Fibroblast of gingiva (primary cell): Measurements from ENCODE around the gene LRRC9.
"Not testable (repeated sequence)": the region's sequence is repeated elsewhere in the genome, so short reads cannot be mapped to it uniquely, and the experiment has no call there.

Source experiments
- DNase-seq: peaks from one replicate; pipeline ENCODE4 v3.0.0-alpha.2; 2011; ENCODE audit warnings: low read depth

Gene LRRC9

DNA sequence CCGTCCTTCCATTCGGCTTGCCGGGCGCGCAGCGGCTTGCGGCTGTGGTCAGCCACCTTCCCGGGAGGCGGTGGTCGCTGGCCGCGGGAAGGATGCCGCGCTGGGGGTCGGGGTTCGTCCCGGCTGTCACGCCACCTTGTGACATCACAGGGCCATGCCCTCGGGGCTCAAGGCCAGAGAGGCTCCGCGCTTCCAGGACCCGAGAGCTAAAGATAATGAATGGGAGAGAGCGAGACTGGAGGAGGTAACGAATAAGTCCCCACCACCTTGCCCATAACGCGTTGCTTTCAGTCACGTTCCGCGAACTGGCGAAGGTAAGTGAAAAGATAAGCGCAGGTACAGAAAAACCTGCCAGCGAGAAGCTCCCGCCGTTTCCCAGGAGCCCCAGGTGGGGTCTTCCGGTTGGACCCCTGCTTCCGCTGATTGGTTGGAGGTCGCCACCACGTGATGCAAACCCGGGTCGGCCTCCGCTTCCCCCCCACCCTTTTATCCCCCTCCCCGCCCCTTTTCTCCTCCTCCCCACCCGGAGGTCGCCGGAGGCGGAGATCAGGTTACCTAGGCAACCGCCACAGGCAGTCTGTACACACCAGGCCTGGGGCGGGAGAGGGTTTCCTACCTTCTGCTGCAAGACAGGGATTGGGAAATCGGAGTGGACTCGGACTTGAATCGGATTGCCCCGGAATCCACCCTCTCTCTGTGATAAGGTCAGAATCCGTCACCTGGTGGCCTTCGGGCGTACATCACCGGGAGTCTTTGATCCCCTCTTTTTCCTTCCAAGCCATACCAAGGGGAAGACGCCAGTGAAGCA is at the start of gene LRRC9:
LRRC9 (plus strand) TSS at position 575 of the 808 bp plus-strand sequence.
- no peak for DNase-seq

DNA sequence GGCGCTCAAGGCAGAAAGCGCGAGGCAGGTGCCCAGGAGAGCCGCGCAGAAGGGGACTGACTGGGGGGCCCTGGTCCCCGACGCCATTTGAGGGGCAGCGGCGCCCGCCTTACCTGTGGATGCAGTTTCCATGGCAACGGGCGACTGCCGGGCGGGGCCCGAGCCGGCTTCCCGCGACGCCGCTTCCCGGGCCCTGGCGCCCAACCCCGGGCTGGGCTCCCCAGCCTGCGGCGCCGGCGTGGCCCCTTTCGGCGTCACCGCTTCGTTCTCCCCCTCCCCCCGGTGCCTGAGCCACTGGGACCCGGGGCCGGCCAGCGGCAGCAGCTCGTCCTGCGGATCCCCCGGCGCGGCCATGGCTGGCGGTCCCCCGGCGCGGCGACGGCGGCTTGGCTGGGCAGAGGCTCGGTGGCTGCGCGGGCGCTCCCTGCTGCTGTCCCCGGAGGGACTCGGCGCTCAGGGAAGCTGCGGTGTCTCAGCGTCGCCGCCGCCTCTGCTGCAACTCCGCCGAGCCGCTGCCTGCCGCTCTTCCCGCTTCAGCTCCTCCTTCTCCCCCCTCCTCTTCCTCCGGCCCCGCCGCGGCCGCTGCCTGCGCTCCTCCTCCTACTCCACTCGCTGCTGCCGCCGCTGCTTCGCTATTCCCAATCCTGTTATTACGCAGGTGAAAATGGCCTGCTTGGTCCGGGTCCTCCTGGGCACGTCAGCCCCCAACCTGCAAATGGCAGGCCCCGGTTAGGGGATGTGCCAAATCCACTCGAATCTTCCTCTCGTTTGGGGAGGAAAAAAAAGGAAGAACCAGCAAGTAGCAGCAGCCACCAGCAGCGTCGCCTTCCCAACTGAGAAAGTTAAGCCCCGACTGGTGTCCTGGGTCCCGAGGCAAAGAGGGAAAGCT is 49.4 kb upstream of the LRRC9 start, which contains the start of gene RTN1:
RTN1 (minus strand) TSS at position 500 of the 889 bp plus-strand sequence; CDS start at position 354, 146 bp downstream.
- DNase-seq = peak; percentile 25

DNA sequence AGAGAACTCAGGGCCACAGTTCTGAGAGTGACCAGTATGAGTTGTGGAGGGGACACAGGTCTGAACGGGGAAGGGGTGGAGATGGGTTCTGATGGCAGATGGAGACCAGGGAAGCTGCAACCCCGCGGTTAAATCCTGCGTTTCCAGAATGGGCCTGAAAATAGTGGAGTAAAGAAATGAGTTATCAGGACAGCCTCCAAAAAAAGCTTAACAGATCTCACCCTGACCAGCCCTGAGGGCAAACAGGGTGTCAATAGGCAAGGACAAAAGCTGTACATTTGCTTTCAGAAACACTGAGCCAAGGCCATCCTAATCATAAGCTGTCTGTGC is 48.8 kb upstream of the LRRC9 start:
- no peak for DNase-seq

DNA sequence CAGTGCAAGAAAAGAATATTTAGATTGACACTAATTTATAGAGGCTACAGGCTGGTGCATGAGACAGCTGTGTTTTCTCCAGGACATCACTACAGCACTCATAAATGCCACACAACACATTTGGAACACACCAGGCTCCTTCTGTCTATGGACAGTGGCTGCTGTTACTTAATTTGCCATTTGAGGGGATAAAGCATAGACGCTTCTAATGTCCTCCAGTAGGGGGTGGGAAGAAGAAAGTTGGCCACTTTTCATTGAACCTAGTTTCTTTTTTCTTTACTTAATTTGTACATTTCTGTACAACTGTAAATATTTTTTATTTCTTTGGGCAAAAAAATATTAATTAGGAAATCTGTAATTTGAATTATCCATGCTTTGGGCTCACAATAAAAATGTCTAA is 37.0 kb upstream of the LRRC9 start:
- DNase-seq = no peak

DNA sequence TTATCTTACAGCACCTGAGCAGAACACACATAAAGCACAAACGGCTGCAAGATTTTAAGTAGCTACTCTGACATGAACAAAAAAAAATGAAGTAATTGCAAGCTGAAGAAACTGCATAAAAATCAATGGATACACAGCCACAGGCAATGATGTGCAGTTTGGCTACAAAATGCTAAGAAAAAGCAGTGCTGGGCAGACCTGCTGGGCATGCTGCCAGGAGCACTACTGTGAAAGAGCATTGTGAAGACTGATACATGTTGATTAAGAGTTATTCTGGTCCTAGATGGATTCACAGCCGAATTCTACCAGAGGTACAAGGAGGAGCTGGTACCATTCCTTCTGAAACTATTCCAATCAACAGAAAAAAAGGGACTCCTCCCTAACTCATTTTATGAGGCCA is 29.3 kb upstream of the LRRC9 start:
- DNase-seq = no peak

DNA sequence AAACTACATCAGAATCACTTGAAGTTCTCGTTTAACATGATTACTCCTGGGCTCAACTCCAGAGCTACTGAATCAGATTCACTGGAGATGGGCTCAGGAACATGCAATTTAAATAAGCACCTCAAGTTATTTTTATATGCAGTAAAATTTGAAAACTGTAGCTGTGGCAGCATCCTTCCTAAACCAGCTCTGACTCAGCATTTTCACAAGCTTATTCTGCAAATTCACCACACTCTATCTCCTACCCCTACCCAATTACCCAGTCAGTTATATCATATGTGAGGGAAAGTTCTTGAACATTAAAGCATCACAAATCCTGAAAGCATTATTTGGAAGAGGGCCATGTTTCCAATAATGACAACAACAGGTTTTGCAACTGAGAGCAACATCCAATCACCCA is 24.2 kb upstream of the LRRC9 start:
- DNase-seq = no peak

DNA sequence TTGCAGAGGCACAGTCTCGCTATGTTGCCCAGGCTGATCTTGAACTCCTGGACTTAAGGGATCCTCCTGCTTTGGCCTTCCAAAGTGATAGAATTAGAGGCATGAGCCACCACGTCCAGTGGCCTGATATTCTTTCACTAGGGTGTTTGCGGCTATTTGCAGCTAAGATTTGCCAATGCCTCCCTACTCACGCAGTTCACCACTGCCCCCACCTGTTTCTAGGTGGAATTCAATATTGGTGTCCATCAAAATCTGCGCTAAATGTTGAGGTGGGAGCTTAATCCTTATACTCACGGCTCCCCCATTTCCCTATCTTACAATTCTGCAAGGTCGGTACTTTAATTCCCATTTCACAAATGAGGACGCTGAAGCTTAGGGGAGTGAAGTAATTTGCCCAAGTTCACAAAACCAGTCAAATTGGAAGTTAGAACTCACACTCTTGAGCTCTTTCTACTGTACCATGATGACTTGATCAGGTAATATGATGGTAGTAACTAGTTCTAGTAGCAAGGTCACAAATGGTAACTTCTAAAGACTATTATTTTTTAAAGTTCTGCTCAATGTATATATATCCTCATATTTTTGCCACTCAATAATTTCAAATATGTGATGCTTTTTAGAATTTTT is 22.1 kb upstream of the LRRC9 start:
- DNase-seq = no peak

DNA sequence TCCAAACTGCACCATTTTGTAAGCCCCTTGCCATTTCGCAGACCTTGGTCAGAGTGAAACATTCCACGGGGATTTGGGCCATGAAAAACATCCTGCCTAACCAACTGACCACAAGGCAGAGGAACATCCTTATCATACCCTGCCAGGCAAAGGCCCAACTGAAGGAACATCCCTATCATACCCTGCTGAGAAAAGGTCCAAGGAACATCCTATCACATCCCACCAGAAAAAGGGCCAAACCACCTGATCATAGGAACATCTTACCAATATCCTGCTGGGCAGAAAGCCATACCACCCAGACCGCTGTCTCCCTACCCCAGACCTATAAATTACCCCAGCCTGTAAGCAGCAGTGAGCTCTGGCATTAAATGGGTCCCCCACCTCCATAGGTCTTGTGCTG is 19.4 kb upstream of the LRRC9 start:
- DNase-seq = no peak

DNA sequence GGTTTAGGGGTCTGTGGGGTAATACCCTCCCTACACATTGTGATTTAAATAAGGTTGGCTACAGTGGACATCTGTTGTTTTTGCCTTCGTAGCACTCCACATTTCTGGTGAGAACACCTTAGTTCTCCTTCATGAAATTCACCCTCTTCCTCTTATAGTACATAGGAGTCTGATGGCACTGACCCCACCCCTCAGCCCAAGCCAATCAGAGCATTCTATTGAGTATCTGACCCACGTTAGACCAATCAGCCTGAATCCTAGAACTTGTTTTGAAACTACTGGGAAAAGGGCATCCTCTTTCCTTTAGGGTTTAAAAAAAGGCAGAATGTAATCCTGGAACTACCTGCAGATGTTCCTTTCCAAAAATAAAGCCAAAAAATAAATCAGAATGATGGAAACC is 15.8 kb upstream of the LRRC9 start:
- no peak for DNase-seq

DNA sequence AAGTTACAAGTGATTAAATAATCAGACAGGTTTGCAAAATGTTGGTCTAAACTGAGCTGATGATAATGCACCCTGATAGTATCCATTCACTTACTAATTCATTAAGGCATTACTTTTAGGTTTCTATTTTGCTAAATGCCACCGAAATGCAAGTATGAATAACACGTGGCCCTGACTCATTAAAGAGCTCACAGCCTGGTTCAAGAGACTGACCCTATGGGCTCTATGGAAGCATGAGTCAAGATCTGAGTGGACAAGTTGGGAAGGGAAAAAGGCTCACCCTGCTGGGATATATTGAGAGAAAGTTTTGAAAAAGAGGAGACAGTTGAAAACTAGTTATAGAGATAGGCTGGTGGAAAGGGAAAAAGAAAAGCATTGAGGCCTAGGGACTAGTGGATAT is 14.8 kb upstream of the LRRC9 start:
- no peak for DNase-seq

DNA sequence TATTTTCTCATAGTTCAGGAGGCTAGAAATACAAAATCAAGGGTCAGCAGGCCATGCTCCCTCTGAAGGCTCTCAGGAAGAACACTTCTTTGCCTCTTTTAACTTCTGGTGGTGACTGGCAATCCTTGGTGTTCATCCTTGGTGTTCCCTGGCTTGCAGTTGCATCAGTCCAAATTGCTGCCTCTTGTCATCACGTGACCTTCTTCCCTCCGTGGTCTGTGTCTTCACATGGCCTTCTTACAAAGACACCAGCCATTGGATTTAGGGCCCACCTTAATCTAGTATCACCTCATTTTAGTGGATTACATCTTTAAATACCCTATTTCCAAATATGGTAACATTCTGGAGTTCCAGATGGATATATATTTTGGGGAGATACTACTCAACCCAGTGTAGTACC is 7.5 kb upstream of the LRRC9 start:
- DNase-seq = no peak

DNA sequence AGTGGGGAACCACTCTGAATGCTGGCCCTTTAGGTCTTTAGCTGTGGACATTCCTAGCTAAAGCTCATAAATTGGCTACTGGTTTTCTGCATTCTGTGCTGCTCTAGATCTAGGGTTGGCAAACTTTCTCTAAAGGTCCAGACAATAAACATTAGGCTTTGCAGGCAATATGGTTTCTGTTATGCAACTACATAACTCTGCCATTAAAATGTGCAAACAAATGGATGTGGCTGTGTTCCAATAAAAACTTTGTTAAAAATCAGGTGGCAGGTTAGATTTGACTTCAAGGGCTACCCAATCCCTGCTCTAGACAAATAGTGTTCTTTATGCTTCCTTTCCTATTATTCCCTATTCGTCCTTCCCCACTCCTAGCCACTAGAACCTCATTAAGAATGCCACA is 6.8 kb upstream of the LRRC9 start:
- DNase-seq = no peak

DNA sequence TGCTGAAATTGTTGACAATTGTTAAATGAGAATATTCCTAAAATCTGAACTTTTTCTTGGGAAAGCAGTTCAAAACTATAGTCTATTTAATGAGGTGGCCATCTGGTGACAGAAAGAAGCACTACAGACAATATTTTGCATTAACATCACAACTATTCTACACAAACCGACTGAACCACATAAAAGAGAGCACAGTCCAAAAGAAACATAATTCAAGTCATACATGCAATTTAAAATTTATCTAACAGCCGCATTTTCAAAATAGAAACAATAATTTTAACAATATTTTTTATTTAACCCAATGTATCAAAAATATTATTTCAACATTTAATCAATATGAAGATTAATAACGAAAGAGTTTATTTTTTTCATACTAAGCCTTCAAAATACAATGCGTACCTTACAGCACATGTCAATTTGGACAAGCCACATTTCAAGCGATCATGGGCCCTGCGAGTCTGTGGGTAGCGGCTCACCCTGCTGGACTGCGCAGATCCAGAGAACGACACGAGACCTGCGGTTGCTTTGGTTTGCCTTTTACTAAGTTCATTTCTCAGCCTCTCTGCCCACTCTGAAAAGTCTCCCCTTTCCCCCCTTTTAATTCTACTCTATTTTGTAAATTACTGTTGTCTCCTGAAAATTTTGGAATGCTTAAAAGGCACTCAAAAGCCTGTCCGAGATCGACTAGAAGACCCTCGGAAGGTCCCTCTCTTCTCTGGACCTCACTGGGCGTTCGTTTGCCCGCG is 947 bp upstream of the LRRC9 start:
- peak; percentile 13 for DNase-seq

DNA sequence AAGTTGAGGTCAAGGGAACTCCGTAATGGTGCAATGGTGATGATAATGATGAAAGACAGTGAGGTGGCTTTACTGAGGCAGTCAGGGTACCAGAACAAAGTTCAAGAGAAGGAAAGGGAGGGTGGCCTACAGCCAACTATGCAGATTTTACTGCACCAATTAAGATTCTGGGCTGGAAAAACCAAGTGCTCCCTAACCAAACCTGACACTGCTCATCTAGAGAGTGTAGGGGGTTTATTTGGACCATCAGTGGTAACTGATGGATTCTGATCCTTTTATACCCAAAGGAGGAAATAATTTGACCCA is 387 bp downstream of the LRRC9 start:
- no peak for DNase-seq

DNA sequence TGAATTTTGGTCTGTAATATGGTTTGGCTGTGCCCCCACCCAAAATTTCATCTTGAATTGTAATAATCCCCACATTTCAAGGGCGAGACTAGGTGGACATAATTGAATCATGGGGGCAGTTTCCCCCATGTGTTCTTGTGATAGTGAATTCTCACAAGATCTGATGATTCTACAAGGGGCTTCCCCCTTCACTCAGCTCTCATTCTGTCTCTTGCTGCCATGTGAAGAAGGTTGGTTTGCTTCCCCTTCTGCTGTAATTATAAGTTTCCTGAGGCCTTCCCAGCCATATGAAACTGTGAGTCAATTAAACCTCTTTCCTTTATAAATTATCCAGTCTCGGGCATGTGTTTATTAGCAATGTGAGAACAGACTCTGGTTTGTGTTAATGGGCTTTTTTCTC is 5.9 kb downstream of the LRRC9 start:
- no peak for DNase-seq

DNA sequence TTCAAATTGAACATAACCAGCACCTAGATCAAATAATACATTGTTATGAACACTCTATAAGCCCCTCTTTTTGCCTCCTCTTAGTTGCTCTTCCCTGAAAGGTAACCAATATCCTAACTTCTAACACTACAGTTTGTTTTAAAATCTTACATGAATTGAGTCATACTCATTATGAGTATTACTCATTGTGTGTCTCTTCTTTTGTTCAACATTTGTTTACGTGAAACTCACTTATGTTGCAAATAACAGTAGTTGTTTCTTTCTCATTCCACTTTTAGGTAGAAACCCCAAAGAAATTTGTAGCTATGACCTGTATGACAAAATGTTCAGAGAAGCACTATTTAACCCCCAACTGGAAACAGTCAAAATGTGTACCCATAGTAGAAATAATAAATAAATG is 6.6 kb downstream of the LRRC9 start:
- DNase-seq = no peak

DNA sequence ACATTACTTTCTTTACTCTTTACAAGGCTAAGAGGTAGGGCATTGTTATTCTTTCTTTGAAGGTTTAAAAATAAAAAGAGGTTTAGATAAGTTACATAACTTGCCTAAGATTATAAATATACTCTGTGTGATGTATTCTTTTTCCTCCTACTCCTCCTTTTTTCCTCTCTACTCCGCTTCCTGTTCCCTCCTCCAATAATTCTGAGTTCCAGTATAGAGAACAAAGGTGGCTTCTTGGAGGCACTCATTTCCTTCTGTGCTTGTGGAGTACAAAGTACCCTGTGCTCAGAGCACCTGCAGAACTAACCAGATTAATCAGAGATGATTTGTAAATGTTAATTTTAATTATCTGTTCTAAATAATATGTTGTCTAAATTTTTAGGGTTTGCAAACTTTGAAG is 11.3 kb downstream of the LRRC9 start:
- no peak for DNase-seq

DNA sequence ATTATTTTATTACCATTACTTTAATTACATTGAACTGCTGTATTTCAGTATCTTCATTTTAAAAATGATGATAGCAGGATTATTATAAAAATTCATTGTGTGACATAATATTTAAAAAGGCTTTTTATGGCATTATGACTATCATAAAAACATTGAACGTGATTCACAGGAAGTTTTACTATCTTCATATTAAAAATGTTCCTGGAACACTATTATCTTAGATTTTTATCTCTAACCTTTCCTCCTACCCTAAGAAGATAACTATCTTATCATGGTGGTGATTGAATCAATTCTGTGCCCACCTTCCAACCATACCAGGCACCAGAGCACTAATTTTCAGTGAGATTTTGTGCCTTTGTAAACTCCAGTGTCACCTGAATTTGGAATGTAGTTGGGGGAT is 16.2 kb downstream of the LRRC9 start:
- no peak for DNase-seq

DNA sequence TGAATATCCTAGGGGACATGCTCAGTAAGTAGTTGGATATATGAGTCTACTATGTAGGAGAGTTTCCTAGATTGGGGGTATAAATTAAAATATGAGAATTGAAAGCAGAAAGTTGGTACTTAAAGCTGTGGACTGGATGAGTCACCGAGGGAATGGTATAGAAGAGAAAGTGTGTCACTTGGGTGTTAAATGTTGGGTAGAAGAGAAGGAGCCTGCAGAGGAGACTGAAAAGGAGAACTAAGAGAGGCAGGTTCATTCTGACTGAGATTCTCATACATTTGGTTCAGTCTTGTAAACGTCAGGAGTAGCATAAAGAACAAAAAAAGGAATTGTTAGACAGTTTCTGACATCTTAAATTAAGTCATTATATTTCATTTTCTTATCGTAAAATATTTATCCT is 19.9 kb downstream of the LRRC9 start:
- DNase-seq = no peak

DNA sequence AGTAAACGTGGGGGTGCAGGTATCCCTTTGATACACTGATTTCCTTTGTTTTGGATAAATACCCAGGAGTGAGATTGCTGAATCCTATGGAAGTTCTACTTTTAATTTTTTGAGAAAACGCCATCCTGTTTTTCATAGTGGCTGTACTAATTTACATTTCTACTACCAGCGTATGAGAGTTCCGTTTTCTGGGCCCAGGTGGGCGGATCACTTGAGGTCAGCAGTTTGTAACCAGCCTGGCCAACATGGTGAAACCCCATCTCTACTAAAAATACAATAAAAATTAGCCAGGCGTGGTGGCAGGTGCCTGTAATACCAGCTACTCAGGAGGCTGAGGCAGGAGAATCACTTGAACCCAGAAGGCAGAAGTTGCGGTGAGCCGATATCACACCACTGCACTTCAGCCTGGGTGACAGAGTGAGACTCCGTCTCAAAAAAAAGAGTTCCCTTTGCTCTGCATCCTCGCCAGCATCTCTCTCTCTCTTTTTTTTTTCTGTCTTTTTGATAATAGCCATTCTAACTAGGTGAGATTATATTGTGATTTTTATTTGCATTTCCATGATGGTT is 22.4 kb downstream of the LRRC9 start:
- DNase-seq = not testable (repeated sequence)

DNA sequence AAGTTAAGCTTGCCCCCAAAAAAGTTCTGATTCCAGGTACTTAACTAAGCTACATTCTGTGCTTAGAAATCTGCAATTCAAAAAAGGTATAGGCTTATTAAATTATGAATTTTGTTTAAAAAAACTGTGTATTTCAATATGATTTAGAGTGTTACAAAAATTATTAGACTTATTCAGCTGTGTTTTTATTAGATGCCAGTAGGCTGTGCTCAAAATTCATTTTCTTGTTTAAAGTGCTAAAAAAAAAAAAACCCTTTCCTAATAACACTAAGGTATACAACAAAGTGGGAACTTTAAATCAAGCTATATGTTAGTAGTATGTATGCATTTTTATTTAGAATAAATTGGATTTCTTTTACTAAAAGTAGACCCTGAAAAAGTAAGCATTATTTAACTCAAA is 25.0 kb downstream of the LRRC9 start:
- DNase-seq = no peak

DNA sequence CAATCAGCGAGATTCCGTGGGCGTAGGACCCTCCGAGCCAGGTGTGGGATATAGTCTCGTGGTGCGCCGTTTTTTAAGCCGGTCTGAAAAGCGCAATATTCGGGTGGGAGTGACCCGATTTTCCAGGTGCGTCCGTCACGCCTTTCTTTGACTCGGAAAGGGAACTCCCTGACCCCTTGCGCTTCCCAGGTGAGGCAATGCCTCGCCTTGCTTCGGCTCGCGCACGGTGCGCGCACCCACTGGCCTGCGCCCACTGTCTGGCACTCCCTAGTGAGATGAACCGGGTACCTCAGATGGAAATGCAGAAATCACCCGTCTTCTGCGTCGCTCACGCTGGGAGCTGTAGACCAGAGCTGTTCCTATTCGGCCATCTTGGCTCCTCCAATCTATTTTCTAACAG is 32.2 kb downstream of the LRRC9 start:
- DNase-seq = not testable (repeated sequence)
